ENCODE measurements around the gene LMAN1. TPM values are rescaled to one million over a fixed set of nuclear protein-coding genes. Genes with fewer than 3 reads are reported as not detected.

Gene LMAN1
- total RNA-seq, 6 donors from 2014 or later: 47.5 to 159 (median 60.7) TPM

DNA sequence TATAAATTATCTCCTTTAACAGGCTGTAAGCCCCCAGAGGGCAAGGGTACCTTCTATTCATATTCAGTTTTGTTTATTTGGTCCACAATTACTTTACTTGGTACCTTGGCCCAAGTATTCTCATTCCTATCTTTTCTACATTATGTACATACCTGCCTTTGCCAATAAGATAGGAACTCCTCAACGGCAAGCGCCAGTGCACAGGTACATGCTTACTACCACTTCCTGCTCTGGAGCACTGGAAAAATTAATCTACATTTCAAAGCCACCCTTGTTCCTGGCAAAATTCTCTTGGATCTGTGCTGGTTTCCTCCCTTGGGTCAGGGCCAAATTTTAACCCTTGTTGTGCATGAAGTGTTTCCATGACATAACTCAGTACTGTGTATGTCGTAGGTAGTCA is 34.3 kb upstream of the LMAN1 start:
- Histone ChIP-seq H3K4me3 (no peak overlapping the region), H3K4me1 (no peaks in the 10 kb centered on the region), H3K9me3 (no peaks in the 10 kb centered on the region), H3K27ac (no peak overlapping the region), H3K27me3 (no peaks in the 10 kb centered on the region), H3K36me3 (no peaks in the 10 kb centered on the region)
- DNase-seq (no peak), ATAC-seq (ENCODE audit: low FRiP score in 2 of 2) (no peak)
- TF ChIP-seq POLR2AphosphoS5 (IDR thresholded peaks at IDR 0.05): no peak
- TF ChIP-seq POLR2A (IDR thresholded peaks at IDR 0.05): no peak
- TF ChIP-seq, protein P1, sequence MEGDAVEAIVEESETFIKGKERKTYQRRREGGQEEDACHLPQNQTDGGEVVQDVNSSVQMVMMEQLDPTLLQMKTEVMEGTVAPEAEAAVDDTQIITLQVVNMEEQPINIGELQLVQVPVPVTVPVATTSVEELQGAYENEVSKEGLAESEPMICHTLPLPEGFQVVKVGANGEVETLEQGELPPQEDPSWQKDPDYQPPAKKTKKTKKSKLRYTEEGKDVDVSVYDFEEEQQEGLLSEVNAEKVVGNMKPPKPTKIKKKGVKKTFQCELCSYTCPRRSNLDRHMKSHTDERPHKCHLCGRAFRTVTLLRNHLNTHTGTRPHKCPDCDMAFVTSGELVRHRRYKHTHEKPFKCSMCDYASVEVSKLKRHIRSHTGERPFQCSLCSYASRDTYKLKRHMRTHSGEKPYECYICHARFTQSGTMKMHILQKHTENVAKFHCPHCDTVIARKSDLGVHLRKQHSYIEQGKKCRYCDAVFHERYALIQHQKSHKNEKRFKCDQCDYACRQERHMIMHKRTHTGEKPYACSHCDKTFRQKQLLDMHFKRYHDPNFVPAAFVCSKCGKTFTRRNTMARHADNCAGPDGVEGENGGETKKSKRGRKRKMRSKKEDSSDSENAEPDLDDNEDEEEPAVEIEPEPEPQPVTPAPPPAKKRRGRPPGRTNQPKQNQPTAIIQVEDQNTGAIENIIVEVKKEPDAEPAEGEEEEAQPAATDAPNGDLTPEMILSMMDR (IDR thresholded peaks at IDR 0.05): no peak
- 56 to 61% methylated on average over 3 of the region's 3 CpGs for WGBS, 2 donors

DNA sequence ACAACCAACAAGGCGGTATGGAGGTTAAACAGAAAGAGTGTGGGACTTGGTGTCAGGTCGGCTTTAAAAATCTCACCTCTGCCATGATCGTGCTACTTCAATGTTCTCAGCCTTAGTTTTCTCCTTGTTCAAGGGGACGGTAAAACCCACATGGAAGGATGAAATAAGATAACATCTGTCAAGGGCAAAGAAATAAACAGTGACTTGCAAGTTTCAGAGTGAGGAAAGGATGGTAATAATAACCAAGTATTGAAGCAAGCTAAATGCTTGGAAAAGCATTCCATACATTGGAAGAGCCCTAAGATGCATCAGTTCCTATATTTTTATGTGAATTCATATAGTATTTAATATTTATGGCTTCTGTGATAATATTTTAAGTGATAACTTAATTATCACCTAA is 29.8 kb upstream of the LMAN1 start:
- TF ChIP-seq EP300 (IDR thresholded peaks at IDR 0.05) (no peak), POLR2A (IDR thresholded peaks at IDR 0.05) (no peak), POLR2AphosphoS5 (IDR thresholded peaks at IDR 0.05) (no peak)
- TF ChIP-seq, protein P1 (IDR thresholded peaks at IDR 0.05): no peak
- DNase-seq (no peak), ATAC-seq (ENCODE audit: low FRiP score in 2 of 2) (no peak)
- Histone ChIP-seq H3K36me3 (no peaks in the 10 kb centered on the region), H3K27ac (no peak overlapping the region), H3K27me3 (no peaks in the 10 kb centered on the region), H3K4me1 (no peaks in the 10 kb centered on the region), H3K4me3 (no peak overlapping the region), H3K9me3 (no peaks in the 10 kb centered on the region)
- WGBS, 2 donors: 66 to 71% methylated on average over 4 of the region's 4 CpGs

DNA sequence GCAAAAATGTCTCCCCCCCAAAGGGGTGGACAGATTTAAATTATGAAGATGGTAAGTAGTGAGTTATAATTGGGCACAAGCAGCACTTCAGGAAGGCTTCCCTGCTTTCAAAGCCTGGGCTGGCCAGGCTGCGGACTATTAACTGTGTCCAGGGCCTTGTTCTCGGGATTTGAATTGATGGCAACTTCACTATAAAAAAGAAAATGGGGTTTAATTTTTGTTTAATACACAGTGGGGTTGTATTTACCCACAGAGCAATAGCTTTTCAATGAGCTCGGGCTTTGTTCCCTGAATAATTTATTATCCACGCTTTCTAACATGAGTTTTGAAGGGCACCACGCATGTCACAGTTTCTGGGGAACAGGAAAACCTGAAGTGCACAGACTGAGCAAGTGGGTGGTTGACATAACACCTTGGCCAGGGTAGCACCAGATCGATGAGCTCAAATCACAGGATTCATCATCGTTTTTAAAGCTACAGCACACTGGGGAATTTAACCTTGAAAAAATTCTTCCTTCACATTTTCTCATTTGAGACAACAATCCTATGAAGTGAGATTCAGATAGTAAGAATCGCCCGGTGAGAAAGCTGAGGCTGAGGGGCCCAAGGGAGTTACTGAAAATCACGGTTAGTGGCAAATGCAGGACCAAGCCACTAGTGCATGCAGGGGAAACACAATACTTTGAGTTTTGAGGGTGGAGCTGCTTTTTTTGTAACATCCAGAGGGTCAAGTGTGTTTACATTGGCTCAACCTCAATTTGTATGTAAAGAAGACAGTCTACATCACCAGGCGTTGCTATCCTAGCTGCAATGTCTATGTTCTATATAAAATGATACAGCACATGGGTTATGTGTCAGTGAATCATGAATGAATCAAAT is 28.9 kb upstream of the LMAN1 start:
- H3K27me3 ChIP-seq: no peaks in the 10 kb centered on the region
- H3K27ac ChIP-seq: no peak overlapping the region
- WGBS, 2 donors: 73 to 83% methylated on average over 11 of the region's 11 CpGs
- ATAC-seq (ENCODE audit: low FRiP score in 2 of 2) (no peak), DNase-seq (no peak)
- no peaks in the 10 kb centered on the region for H3K9me3 ChIP-seq
- no peaks in the 10 kb centered on the region for H3K4me1 ChIP-seq
- TF ChIP-seq POLR2A (IDR thresholded peaks at IDR 0.05): no peak
- TF ChIP-seq, protein P1 (IDR thresholded peaks at IDR 0.05): no peak
- TF ChIP-seq EP300 (IDR thresholded peaks at IDR 0.05): no peak
- no peak for TF ChIP-seq POLR2AphosphoS5 (IDR thresholded peaks at IDR 0.05)
- H3K36me3 ChIP-seq: no peaks in the 10 kb centered on the region
- no peak overlapping the region for H3K4me3 ChIP-seq

DNA sequence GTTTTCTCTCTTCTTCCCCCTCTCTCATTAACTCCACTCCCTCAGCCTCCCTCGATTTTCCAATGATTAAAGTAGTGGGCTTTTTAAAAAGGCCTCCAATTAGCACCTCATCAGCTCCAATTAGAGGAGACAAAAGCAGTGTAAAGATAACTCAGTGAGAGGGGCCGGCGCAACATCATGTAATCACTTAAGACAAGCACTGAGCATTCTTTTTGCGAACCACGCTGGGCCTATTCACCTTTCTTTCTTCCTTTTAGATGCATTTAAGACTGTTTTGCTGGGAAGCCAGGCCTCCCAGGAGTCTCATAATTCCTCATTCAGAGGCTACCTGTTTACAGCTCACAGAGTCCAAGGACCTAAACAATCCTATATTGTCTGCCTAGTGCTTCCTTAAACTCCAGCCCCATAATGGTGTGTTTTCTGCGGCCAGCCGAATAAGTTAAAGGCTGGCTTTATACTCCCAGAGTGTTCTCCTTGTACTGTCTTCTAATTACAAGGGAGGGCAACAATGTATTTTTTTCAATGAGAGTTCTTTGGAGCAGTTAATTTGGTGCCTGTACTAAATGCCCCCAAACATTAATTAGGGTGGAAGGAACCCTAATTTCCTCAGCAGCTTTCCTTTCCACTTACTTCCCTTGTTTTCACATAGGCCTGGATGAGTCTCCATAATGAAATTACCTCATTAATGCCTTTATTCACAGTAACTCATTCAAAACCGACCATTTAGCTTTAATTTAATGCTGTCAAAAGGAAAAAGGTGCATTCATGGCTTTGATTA is 28.0 kb upstream of the LMAN1 start:
- Histone ChIP-seq H3K4me1 (no peaks in the 10 kb centered on the region), H3K36me3 (no peaks in the 10 kb centered on the region), H3K9me3 (no peaks in the 10 kb centered on the region), H3K4me3 (no peak overlapping the region), H3K27ac (no peak overlapping the region), H3K27me3 (no peaks in the 10 kb centered on the region)
- no peak for DNase-seq
- TF ChIP-seq POLR2A (IDR thresholded peaks at IDR 0.05) (no peak), POLR2AphosphoS5 (IDR thresholded peaks at IDR 0.05) (no peak), EP300 (IDR thresholded peaks at IDR 0.05) (no peak)
- TF ChIP-seq, protein P1 (IDR thresholded peaks at IDR 0.05): no peak
- no peak for ATAC-seq (ENCODE audit: low FRiP score in 2 of 2)
- WGBS, 2 donors: 80 to 84% methylated on average over 8 of the region's 8 CpGs

All from upper lobe of left lung (tissue), 6 donors.